ENCODE results near the gene GART. TPM values are rescaled to one million over a fixed set of nuclear protein-coding genes. Genes with fewer than 3 reads are reported as not detected.

The GART gene
- total RNA-seq, 1 experiment from 2014 or later: 162 TPM

- no peaks in the 10 kb centered on the region for H3K27me3 ChIP-seq (ENCODE audit: insufficient read depth, low read length)
- H2AK5ac ChIP-seq (ENCODE audit: insufficient read length, low read length): no peak overlapping the region
- no peaks in the 10 kb centered on the region for H3K27me3 Mint-ChIP-seq (ENCODE audit: low read depth)
- TF ChIP-seq, protein P1, sequence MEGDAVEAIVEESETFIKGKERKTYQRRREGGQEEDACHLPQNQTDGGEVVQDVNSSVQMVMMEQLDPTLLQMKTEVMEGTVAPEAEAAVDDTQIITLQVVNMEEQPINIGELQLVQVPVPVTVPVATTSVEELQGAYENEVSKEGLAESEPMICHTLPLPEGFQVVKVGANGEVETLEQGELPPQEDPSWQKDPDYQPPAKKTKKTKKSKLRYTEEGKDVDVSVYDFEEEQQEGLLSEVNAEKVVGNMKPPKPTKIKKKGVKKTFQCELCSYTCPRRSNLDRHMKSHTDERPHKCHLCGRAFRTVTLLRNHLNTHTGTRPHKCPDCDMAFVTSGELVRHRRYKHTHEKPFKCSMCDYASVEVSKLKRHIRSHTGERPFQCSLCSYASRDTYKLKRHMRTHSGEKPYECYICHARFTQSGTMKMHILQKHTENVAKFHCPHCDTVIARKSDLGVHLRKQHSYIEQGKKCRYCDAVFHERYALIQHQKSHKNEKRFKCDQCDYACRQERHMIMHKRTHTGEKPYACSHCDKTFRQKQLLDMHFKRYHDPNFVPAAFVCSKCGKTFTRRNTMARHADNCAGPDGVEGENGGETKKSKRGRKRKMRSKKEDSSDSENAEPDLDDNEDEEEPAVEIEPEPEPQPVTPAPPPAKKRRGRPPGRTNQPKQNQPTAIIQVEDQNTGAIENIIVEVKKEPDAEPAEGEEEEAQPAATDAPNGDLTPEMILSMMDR (conservative IDR thresholded peaks at IDR 0.05): no peak
- no peaks in the 10 kb centered on the region for H3K79me1 ChIP-seq (ENCODE audit: insufficient read depth, low read depth, low read length, poor library complexity, severe bottlenecking)
- no peak overlapping the region for H3K27ac Mint-ChIP-seq
- H3K79me2 ChIP-seq (ENCODE audit: insufficient read depth, low read length): no peaks in the 10 kb centered on the region
- no peak overlapping the region for H2BK120ac ChIP-seq (ENCODE audit: low read depth, low read length, poor library complexity, severe bottlenecking)
- peaks cover 0 to 9% (median 2%) of the 10 kb centered on the region in 3 experiments; a peak in 5 of 7 replicates for H3K36me3 Mint-ChIP-seq (ENCODE audit: insufficient read depth in 1 of 3, low read depth in 3 of 3)
- no peaks in the 10 kb centered on the region for H3K9me3 ChIP-seq (ENCODE audit: control insufficient read depth, low read depth, low read length)
- no peak overlapping the region for H3K27ac ChIP-seq (ENCODE audit: insufficient read length, low read depth, low read length)
- no peak overlapping the region for H3T11ph ChIP-seq (ENCODE audit: low read length)
- no peak overlapping the region for H2AFZ ChIP-seq (ENCODE audit: low read length)
- H3K9me3 Mint-ChIP-seq: no peaks in the 10 kb centered on the region
- no peak overlapping the region for H2BK15ac ChIP-seq (ENCODE audit: low read depth, low read length)
- H4K8ac ChIP-seq (replicated peaks; ENCODE audit: insufficient read length, low read depth, low read length): no peak overlapping the region
- no peak overlapping the region for H3K23ac ChIP-seq (ENCODE audit: insufficient read length, low read depth, low read length)
- H3K4me2 ChIP-seq (ENCODE audit: insufficient read depth, insufficient read length, low read length): no peak overlapping the region
- no peak overlapping the region for H4K5ac ChIP-seq (ENCODE audit: insufficient read length, low read depth, low read length)
- no peaks in the 10 kb centered on the region for H3K4me1 Mint-ChIP-seq
- no peak for DNase-seq
- no peak overlapping the region for H3K4me3 Mint-ChIP-seq
- H2BK5ac ChIP-seq (ENCODE audit: insufficient read length, low read length): no peak overlapping the region
- H2BK20ac ChIP-seq (ENCODE audit: low read depth, low read length, poor library complexity, severe bottlenecking): no peak overlapping the region
- no peak overlapping the region for H3K14ac ChIP-seq (ENCODE audit: insufficient read depth, low read length)
- no CpG with 5 or more reads among the region's 5 CpGs for WGBS (ENCODE audit: extremely low coverage, insufficient read length, low lambda C conversion rate)
- H3K4ac ChIP-seq (ENCODE audit: low read depth, low read length): no peak overlapping the region
- H4K91ac ChIP-seq (ENCODE audit: insufficient read length, low read depth, low read length): no peak overlapping the region
- H4K20me1 ChIP-seq (ENCODE audit: control insufficient read depth, insufficient read depth, insufficient read length): no peaks in the 10 kb centered on the region
- H3K23me2 ChIP-seq (ENCODE audit: insufficient read length, low read depth, low read length, poor library complexity, severe bottlenecking): no peaks in the 10 kb centered on the region
- no peak overlapping the region for H3K56ac ChIP-seq (ENCODE audit: insufficient read length, low read depth, low read length)
- no peak overlapping the region for H2BK12ac ChIP-seq (ENCODE audit: insufficient read length, low read depth, low read length)
- no peak overlapping the region for H3K18ac ChIP-seq (ENCODE audit: insufficient read length, low read depth, low read length)
- no peaks in the 10 kb centered on the region for H3K4me1 ChIP-seq (ENCODE audit: insufficient read depth, low read length)
- no peak overlapping the region for H3K9ac ChIP-seq (ENCODE audit: extremely low read depth, insufficient read length, low read length)
These were observed 80.2 kb downstream of the GART start for GRCh38 chr21:33461538-33462250.
